ENCODE results near the gene SETD1A.
"Not testable (repeated sequence)": the region's sequence is repeated elsewhere in the genome, so short reads cannot be mapped to it uniquely, and the experiment has no call there.

Gene SETD1A

DNA sequence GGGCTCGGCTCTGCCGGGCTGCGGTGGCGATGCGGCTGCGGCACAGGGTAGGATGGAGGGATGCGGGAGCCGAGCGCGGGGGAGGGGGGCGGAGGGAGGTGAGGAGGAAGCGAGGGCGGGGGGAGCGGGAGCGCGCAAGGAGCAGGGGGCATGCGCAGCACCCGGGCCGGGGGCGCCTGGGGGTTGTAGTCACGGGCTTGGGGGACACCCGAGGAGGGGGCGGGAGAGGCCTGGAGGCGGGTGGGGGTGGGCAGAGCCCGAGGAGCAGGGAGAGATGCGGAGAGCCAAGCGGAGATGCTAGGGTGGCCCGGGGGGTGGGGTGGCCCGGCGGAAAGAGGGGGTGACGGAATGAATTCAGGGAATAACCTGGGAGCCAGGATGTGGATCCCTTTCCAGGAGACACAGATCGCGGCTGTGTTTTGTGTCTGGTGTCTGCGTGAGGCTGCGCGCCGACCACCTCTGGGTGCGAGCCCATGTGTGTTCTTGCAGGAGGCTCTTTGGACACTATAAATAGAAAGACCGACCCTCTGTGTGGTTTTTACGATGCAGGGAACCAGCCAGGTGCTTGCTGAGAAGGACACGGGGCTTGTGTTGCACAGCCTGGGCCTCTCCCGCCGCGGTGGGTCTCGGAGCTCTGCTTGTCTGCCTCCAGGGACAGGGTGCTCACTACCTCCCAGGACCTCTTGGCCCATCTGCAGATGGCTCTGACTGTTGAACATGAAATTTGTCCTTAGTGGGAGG is 53.2 kb downstream of the SETD1A start, which contains the start of gene STX1B:
Gene STX1B, minus strand, starts transcription at position 54 of the 741 bp plus-strand sequence. CDS start 242 bp downstream, outside the sequence.
- TF ChIP-seq, protein P1, sequence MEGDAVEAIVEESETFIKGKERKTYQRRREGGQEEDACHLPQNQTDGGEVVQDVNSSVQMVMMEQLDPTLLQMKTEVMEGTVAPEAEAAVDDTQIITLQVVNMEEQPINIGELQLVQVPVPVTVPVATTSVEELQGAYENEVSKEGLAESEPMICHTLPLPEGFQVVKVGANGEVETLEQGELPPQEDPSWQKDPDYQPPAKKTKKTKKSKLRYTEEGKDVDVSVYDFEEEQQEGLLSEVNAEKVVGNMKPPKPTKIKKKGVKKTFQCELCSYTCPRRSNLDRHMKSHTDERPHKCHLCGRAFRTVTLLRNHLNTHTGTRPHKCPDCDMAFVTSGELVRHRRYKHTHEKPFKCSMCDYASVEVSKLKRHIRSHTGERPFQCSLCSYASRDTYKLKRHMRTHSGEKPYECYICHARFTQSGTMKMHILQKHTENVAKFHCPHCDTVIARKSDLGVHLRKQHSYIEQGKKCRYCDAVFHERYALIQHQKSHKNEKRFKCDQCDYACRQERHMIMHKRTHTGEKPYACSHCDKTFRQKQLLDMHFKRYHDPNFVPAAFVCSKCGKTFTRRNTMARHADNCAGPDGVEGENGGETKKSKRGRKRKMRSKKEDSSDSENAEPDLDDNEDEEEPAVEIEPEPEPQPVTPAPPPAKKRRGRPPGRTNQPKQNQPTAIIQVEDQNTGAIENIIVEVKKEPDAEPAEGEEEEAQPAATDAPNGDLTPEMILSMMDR (conservative IDR thresholded peaks at IDR 0.05): no peak

DNA sequence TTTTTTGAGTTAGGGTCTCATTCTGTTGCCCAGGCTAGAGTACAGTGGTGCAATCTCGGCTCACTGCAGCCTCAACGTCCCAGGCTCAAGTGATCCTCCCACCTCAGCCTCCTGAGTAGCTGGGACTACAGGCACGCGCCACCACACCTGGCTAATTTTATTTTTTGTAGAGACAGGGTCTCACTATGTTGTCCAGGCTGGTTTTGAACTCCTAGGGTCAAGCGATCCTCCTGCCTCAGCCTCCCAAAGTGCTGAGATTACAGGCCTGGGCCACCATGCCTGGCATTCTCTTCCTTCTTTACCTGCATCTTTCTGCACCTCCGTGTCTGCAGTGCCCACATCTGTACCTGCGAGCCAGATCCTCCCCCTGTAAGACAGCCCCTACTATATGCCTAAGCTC is 54.3 kb downstream of the SETD1A start:
- H3K27ac ChIP-seq: not testable (repeated sequence)

More for the DNA sequence above, 53.2 kb downstream of the SETD1A start, which contains the start of gene STX1B:
- no peak within 1 kb of the TSS for H3K27ac ChIP-seq

- H3K27ac ChIP-seq: not testable (repeated sequence)
Observed at GRCh38 chr16:31013292-31013691, 55.7 kb downstream of the SETD1A start.

DNA sequence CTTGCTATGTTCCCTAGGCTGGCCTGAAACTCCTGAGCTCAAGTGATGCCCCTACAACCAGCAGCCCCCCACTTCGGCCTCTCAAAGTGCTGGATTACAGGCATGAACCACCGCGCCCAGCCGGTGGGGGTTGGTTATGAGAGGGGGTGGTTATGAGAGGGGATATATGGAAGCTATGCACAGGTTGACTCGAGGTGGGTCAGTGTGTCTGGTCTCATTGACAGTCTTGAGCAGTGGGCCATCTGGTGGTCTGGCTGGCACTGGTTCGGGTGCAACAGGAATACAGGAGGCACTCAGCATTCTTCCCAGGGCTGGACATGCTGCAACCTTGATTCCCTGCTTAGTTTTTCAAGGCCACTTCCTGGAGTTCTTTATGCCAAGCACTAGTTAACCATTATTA is 58.5 kb downstream of the SETD1A start:
- H3K27ac ChIP-seq: no peak overlapping the region
- TF ChIP-seq, protein P1 (conservative IDR thresholded peaks at IDR 0.05): no peak

- H3K27ac ChIP-seq: not testable (repeated sequence)
Observed at GRCh38 chr16:31017756-31018155, 60.2 kb downstream of the SETD1A start.

DNA sequence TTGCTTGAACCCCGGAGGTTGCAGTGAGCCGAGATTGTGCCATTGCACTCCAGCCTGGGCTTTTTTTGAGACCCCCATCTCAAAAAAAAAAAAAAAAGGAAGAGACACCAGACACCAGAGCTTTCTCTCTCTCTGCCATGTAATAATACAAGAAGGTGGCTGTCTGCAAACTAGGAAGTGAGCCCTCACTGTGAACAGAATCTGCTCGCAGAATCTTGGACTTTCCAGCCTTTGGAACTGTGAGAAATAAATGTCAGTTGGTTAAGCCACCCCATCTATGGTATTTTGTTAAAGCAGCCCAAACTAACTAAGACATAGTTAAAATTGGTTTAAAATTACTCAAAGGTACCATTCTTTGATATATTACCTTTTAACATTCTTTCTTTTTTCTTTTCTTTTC is 63.0 kb downstream of the SETD1A start:
- no peak overlapping the region for H3K27ac ChIP-seq
- TF ChIP-seq, protein P1 (conservative IDR thresholded peaks at IDR 0.05): no peak

GRCh38 chr16:31022544-31023251 is 65.1 kb downstream of the SETD1A start:
- TF ChIP-seq, protein P1 (conservative IDR thresholded peaks at IDR 0.05): no peak
- H3K27ac ChIP-seq: no peak overlapping the region

DNA sequence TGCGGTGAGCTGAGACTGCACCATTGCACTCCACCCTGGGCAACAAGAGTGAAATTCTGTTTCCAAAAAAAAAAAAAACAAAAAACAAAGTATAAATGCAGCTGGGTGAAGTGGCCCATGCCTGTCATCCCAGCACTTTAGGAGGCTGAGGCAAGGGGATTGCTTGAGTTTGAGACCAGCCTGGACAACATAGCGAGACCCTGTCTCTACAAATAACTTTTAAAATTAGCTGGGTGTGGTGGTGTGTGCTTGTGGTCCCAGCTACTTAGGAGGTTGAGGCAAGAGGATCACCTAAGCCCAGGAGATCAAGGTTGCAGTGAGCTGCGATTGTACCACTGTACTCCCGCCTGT is 65.7 kb downstream of the SETD1A start:
- no peak overlapping the region for H3K27ac ChIP-seq
- TF ChIP-seq, protein P1 (conservative IDR thresholded peaks at IDR 0.05): no peak

DNA sequence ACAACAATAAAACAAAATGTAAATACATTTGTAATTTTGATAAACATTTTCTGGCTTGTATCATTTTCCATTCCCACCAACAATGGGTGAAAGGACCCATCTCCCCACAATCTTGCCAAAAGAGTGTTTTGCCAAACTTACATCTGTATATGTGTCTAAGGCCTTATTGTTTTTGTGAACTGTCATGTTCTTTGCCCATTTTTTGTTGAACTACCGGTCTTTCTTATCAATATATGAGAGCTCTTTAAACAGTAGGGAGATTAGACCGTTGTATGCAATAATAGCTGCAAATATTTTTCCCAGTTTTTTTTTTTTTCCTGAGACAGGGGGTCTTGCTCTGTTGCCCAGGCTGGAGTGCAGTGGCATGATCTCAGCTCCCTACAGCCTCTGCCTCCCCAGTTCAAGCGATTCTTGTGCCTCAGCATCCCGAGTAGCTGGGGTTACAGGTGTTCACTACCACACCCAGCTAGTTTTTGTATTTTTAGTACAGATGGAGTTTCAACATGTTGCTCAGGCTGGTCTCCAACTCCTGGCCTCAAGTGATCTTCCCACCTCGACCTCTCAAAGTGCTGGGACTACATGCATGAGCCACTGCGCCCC is 66.2 kb downstream of the SETD1A start:
- TF ChIP-seq, protein P1 (conservative IDR thresholded peaks at IDR 0.05): no peak
- no peak overlapping the region for H3K27ac ChIP-seq
